Activated T-cell treated with anti-CD3 and anti-CD28 coated beads for 1 hour (primary cell): ENCODE measurements around the gene OR8H1.

Experiments used
- DNase-seq: peaks from one replicate; pipeline ENCODE4 v3.0.0-alpha.2; 2020; ENCODE audit warnings: low read depth

OR8H1 gene

GRCh38 chr11:56292154-56292553 is at the start of gene OR8H1:
OR8H1 (minus strand) TSS chr11:56292254; CDS start chr11:56291062, 1,192 bp downstream.
- no peak for DNase-seq

GRCh38 chr11:56340289-56340688 is 48.2 kb upstream of the OR8H1 start:
- no peak for DNase-seq

GRCh38 chr11:56333156-56333555 is 41.1 kb upstream of the OR8H1 start:
- DNase-seq, result no peak

- no peak for DNase-seq
Observed at GRCh38 chr11:56331861-56332491, 39.9 kb upstream of the OR8H1 start.

- no peak for DNase-seq
Observed at GRCh38 chr11:56314844-56315243, 22.8 kb upstream of the OR8H1 start, which contains the start of gene OR8K3. OR8K3 (plus strand) TSS chr11:56315144; CDS start chr11:56318307, 3,163 bp downstream.

GRCh38 chr11:56307836-56308235 is 15.8 kb upstream of the OR8H1 start:
- no peak for DNase-seq

- no peak for DNase-seq
Observed at GRCh38 chr11:56296898-56297297, 4.8 kb upstream of the OR8H1 start.

- no peak for DNase-seq
Observed at GRCh38 chr11:56273854-56274253, 18.2 kb downstream of the OR8H1 start, which contains the start of gene OR5T1. OR5T1 (plus strand) TSS chr11:56274154; CDS start chr11:56275639, 1,485 bp downstream.

GRCh38 chr11:56271092-56271491 is 21.0 kb downstream of the OR8H1 start:
- no peak for DNase-seq

- no peak for DNase-seq
Observed at GRCh38 chr11:56251954-56252353, 40.1 kb downstream of the OR8H1 start, which contains the start of gene OR5T3. OR5T3 (plus strand) TSS chr11:56252254; CDS start chr11:56252254, 0 bp downstream.
